ENCODE measurements around the gene DUT.

Gene DUT

DNA sequence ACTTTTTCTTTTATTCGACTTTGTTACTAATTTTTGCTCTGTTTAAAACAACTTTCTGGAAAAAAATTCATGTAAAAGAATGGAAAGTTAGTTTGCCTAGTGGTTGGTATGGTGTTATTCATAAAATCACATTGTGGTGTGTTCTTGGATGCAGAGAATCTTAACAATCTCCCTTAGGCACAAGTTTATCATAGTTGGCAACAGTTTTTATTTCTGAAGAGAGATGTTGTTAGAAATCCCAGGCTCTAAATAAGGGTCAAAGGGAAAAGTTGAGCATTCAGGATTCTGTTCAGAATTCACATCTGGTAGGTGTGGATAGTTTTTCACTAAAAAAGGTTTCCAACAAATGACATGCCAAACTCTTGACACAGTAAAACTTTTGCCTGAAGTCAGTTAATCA lies 6.4 kb downstream of the DUT start:
- no peak overlapping the region for H2BK5ac ChIP-seq (ENCODE audit: low read depth, low read length, poor library complexity, severe bottlenecking)
- no peak overlapping the region for H2BK12ac ChIP-seq (ENCODE audit: low read length in 2 of 2)
- H2AK5ac ChIP-seq (ENCODE audit: low read length, severe bottlenecking): no peak overlapping the region
- peaks cover 11% of the 10 kb centered on the region for H3K79me1 ChIP-seq (replicated peaks; ENCODE audit: low read length, poor library complexity, severe bottlenecking)
- H3K4me2 ChIP-seq (ENCODE audit: low read length, poor library complexity, severe bottlenecking): no peak overlapping the region
- H3K27ac ChIP-seq (ENCODE audit: low read length, poor library complexity, severe bottlenecking): no peak overlapping the region
- H3K14ac ChIP-seq (ENCODE audit: low read length in 2 of 2): no peak overlapping the region
- H3K36me3 ChIP-seq (ENCODE audit: control insufficient read depth in 1 of 2, insufficient read depth in 2 of 2, low read depth in 1 of 2, low read length in 2 of 2): peaks cover 0 to 94% of the 10 kb centered on the region in 2 experiments
- H3K23ac ChIP-seq (ENCODE audit: low read length in 2 of 2): no peak overlapping the region
- no peaks in the 10 kb centered on the region for H3K4me1 ChIP-seq (ENCODE audit: control insufficient read depth, insufficient read depth, low read depth, low read length)
- H3K9me3 ChIP-seq (ENCODE audit: control insufficient read depth, low read length): no peaks in the 10 kb centered on the region
- no peak overlapping the region for H3K18ac ChIP-seq (ENCODE audit: low read depth in 1 of 2, low read length in 2 of 2)
- no peak for DNase-seq
- 100% methylated on average over 1 of the region's 1 CpG for WGBS
- H4K8ac ChIP-seq (ENCODE audit: low read length): no peak overlapping the region
- H3K27me3 ChIP-seq (ENCODE audit: control insufficient read depth in 1 of 2, insufficient read depth in 1 of 2, low read length in 2 of 2): no peaks in the 10 kb centered on the region
- H2AFZ ChIP-seq (ENCODE audit: low read depth, low read length): no peak overlapping the region
- no peak overlapping the region for H4K91ac ChIP-seq (ENCODE audit: low read length)
- no peak overlapping the region for H3K4me3 ChIP-seq (ENCODE audit: insufficient read depth in 1 of 2, low read depth in 1 of 2, low read length in 2 of 2)
- no peak overlapping the region for H2BK120ac ChIP-seq (ENCODE audit: low read depth, low read length)
- no peak overlapping the region for H3K4ac ChIP-seq (ENCODE audit: low read depth in 1 of 2, low read length in 2 of 2)
- no peak overlapping the region for H3K9ac ChIP-seq (ENCODE audit: low read length)
- H2BK15ac ChIP-seq (ENCODE audit: low read depth, poor library complexity, severe bottlenecking): no peak overlapping the region

DNA sequence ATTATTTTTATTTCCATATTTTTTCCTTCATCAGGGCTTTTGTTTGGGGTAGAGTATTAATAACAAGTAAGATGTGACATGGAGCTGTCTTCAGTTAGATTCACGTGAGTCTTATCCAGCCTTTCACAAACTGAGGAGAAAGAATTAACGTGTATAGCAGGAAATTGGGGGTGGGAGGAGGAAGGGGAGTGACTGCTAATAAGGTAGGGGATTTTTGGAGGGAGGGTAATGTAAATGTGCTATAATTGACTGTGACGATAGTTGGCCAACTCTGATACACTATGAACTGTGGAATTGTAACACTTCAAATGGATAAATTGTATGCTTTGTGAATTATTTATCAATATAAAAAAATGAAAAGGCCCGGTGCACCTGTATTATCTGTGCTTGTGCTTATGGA lies 8.9 kb downstream of the DUT start:
- no peak overlapping the region for H3K27ac ChIP-seq (ENCODE audit: low read length, poor library complexity, severe bottlenecking)
- no peak for DNase-seq
- H2BK120ac ChIP-seq (ENCODE audit: low read depth, low read length): no peak overlapping the region
- H3K79me1 ChIP-seq (replicated peaks; ENCODE audit: low read length, poor library complexity, severe bottlenecking): peaks cover 4% of the 10 kb centered on the region
- no peak overlapping the region for H3K4me3 ChIP-seq (ENCODE audit: insufficient read depth in 1 of 2, low read depth in 1 of 2, low read length in 2 of 2)
- no peak overlapping the region for H3K4ac ChIP-seq (ENCODE audit: low read depth in 1 of 2, low read length in 2 of 2)
- no peak overlapping the region for H2BK15ac ChIP-seq (ENCODE audit: low read depth, poor library complexity, severe bottlenecking)
- no peak overlapping the region for H3K14ac ChIP-seq (ENCODE audit: low read length in 2 of 2)
- H3K36me3 ChIP-seq (ENCODE audit: control insufficient read depth in 1 of 2, insufficient read depth in 2 of 2, low read depth in 1 of 2, low read length in 2 of 2): peaks cover 0 to 86% of the 10 kb centered on the region in 2 experiments
- H3K27me3 ChIP-seq (ENCODE audit: control insufficient read depth in 1 of 2, insufficient read depth in 1 of 2, low read length in 2 of 2): no peaks in the 10 kb centered on the region
- H2BK5ac ChIP-seq (ENCODE audit: low read depth, low read length, poor library complexity, severe bottlenecking): no peak overlapping the region
- H3K9ac ChIP-seq (ENCODE audit: low read length): no peak overlapping the region
- no peaks in the 10 kb centered on the region for H3K9me3 ChIP-seq (ENCODE audit: control insufficient read depth, low read length)
- no peak overlapping the region for H2AK5ac ChIP-seq (ENCODE audit: low read length, severe bottlenecking)
- no peak overlapping the region for H2BK12ac ChIP-seq (ENCODE audit: low read length in 2 of 2)
- no peak overlapping the region for H4K8ac ChIP-seq (ENCODE audit: low read length)
- WGBS: 89% methylated on average over 3 of the region's 4 CpGs
- H3K23ac ChIP-seq (ENCODE audit: low read length in 2 of 2): no peak overlapping the region
- no peak overlapping the region for H3K4me2 ChIP-seq (ENCODE audit: low read length, poor library complexity, severe bottlenecking)
- H4K91ac ChIP-seq (ENCODE audit: low read length): no peak overlapping the region
- H3K4me1 ChIP-seq (ENCODE audit: control insufficient read depth, insufficient read depth, low read depth, low read length): no peaks in the 10 kb centered on the region
- H3K18ac ChIP-seq (ENCODE audit: low read depth in 1 of 2, low read length in 2 of 2): no peak overlapping the region
- no peak overlapping the region for H2AFZ ChIP-seq (ENCODE audit: low read depth, low read length)

- H2BK12ac ChIP-seq (ENCODE audit: low read length in 2 of 2): no peak overlapping the region
- H2AFZ ChIP-seq (ENCODE audit: low read depth, low read length): no peak overlapping the region
- no peak overlapping the region for H2BK15ac ChIP-seq (ENCODE audit: low read depth, poor library complexity, severe bottlenecking)
- H3K4me1 ChIP-seq (ENCODE audit: control insufficient read depth, insufficient read depth, low read depth, low read length): no peaks in the 10 kb centered on the region
- no peak overlapping the region for H3K4ac ChIP-seq (ENCODE audit: low read depth in 1 of 2, low read length in 2 of 2)
- no peaks in the 10 kb centered on the region for H3K9me3 ChIP-seq (ENCODE audit: control insufficient read depth, low read length)
- 99% methylated on average over 6 of the region's 6 CpGs for WGBS
- H3K18ac ChIP-seq (ENCODE audit: low read depth in 1 of 2, low read length in 2 of 2): no peak overlapping the region
- no peaks in the 10 kb centered on the region for H3K27me3 ChIP-seq (ENCODE audit: control insufficient read depth in 1 of 2, insufficient read depth in 1 of 2, low read length in 2 of 2)
- no peak overlapping the region for H2AK5ac ChIP-seq (ENCODE audit: low read length, severe bottlenecking)
- H3K4me3 ChIP-seq (ENCODE audit: insufficient read depth in 1 of 2, low read depth in 1 of 2, low read length in 2 of 2): no peak overlapping the region
- no peak overlapping the region for H3K4me2 ChIP-seq (ENCODE audit: low read length, poor library complexity, severe bottlenecking)
- H3K9ac ChIP-seq (ENCODE audit: low read length): no peak overlapping the region
- no peak overlapping the region for H3K27ac ChIP-seq (ENCODE audit: low read length, poor library complexity, severe bottlenecking)
- peaks cover 0 to 53% of the 10 kb centered on the region in 2 experiments for H3K36me3 ChIP-seq (ENCODE audit: control insufficient read depth in 1 of 2, insufficient read depth in 2 of 2, low read depth in 1 of 2, low read length in 2 of 2)
- no peak overlapping the region for H4K91ac ChIP-seq (ENCODE audit: low read length)
- no peak overlapping the region for H2BK120ac ChIP-seq (ENCODE audit: low read depth, low read length)
- no peak overlapping the region for H2BK5ac ChIP-seq (ENCODE audit: low read depth, low read length, poor library complexity, severe bottlenecking)
- no peak overlapping the region for H4K8ac ChIP-seq (ENCODE audit: low read length)
- no peak for DNase-seq
- peaks cover under 1% of the 10 kb centered on the region for H3K79me1 ChIP-seq (replicated peaks; ENCODE audit: low read length, poor library complexity, severe bottlenecking)
- no peak overlapping the region for H3K23ac ChIP-seq (ENCODE audit: low read length in 2 of 2)
- H3K14ac ChIP-seq (ENCODE audit: low read length in 2 of 2): no peak overlapping the region
Measured at GRCh38 chr15:48343865-48344264, 12.6 kb downstream of the DUT start.

- no peak overlapping the region for H3K18ac ChIP-seq (ENCODE audit: low read depth in 1 of 2, low read length in 2 of 2)
- H2AFZ ChIP-seq (ENCODE audit: low read depth, low read length): no peak overlapping the region
- H3K27me3 ChIP-seq (ENCODE audit: control insufficient read depth in 1 of 2, insufficient read depth in 1 of 2, low read length in 2 of 2): no peaks in the 10 kb centered on the region
- no peak overlapping the region for H3K4me3 ChIP-seq (ENCODE audit: insufficient read depth in 1 of 2, low read depth in 1 of 2, low read length in 2 of 2)
- no peak overlapping the region for H3K4ac ChIP-seq (ENCODE audit: low read depth in 1 of 2, low read length in 2 of 2)
- no peak overlapping the region for H3K27ac ChIP-seq (ENCODE audit: low read length, poor library complexity, severe bottlenecking)
- H3K36me3 ChIP-seq (ENCODE audit: control insufficient read depth in 1 of 2, insufficient read depth in 2 of 2, low read depth in 1 of 2, low read length in 2 of 2): peaks cover 0 to 37% of the 10 kb centered on the region in 2 experiments
- H3K23ac ChIP-seq (ENCODE audit: low read length in 2 of 2): no peak overlapping the region
- no peak overlapping the region for H3K14ac ChIP-seq (ENCODE audit: low read length in 2 of 2)
- H2BK15ac ChIP-seq (ENCODE audit: low read depth, poor library complexity, severe bottlenecking): no peak overlapping the region
- H2BK5ac ChIP-seq (ENCODE audit: low read depth, low read length, poor library complexity, severe bottlenecking): no peak overlapping the region
- H4K8ac ChIP-seq (ENCODE audit: low read length): no peak overlapping the region
- no peak overlapping the region for H4K91ac ChIP-seq (ENCODE audit: low read length)
- no peak overlapping the region for H3K9ac ChIP-seq (ENCODE audit: low read length)
- no peaks in the 10 kb centered on the region for H3K4me1 ChIP-seq (ENCODE audit: control insufficient read depth, insufficient read depth, low read depth, low read length)
- H3K79me1 ChIP-seq (replicated peaks; ENCODE audit: low read length, poor library complexity, severe bottlenecking): no peaks in the 10 kb centered on the region
- no peak overlapping the region for H3K4me2 ChIP-seq (ENCODE audit: low read length, poor library complexity, severe bottlenecking)
- H2AK5ac ChIP-seq (ENCODE audit: low read length, severe bottlenecking): no peak overlapping the region
- DNase-seq: no peak
- no peak overlapping the region for H2BK120ac ChIP-seq (ENCODE audit: low read depth, low read length)
- H3K9me3 ChIP-seq (ENCODE audit: control insufficient read depth, low read length): no peaks in the 10 kb centered on the region
- no peak overlapping the region for H2BK12ac ChIP-seq (ENCODE audit: low read length in 2 of 2)
Measured at GRCh38 chr15:48345516-48345915, 14.3 kb downstream of the DUT start.

Data from mesenchymal stem cell (in vitro differentiated cells and primary cell).